ENCODE results near the gene SPECC1. TPM values are rescaled to one million over a fixed set of nuclear protein-coding genes. Genes with fewer than 3 reads are reported as not detected.

The SPECC1 gene
- polyA plus RNA-seq, 1 of the 3 experiments (the other 2 are of a cell fraction): 11.2 TPM

- H3K4me3 ChIP-seq (ENCODE audit: low read depth in 2 of 2, low read length in 1 of 2): no peak overlapping the region
- no peak overlapping the region for H3K4me2 ChIP-seq
- POLR2A ChIA-PET: no interaction called here
- H3K4me1 ChIP-seq (ENCODE audit: control insufficient read depth in 1 of 2, insufficient read depth in 2 of 2, low read depth in 1 of 2, low read length in 1 of 2): peaks cover 0 to 25% of the 10 kb centered on the region in 2 experiments; a peak in 3 of 4 replicates
- no peaks in the 10 kb centered on the region for H4K20me1 ChIP-seq (ENCODE audit: insufficient read depth)
- no peaks in the 10 kb centered on the region for H3K36me3 ChIP-seq (replicated peaks in 1 of 2; ENCODE audit: control insufficient read depth in 1 of 2, insufficient read depth in 2 of 2, low read length in 1 of 2)
- WGBS (ENCODE audit: low lambda C conversion rate): 95% methylated on average over 3 of the region's 3 CpGs
- H3K9me2 ChIP-seq: no peaks in the 10 kb centered on the region
- H2AFZ ChIP-seq (ENCODE audit: low read depth): no peak overlapping the region
- H3K9me3 ChIP-seq: no peaks in the 10 kb centered on the region
- H3K27ac ChIP-seq (ENCODE audit: low read depth in 2 of 2, low read length in 1 of 2): no peak overlapping the region
- no peaks in the 10 kb centered on the region for H3K79me2 ChIP-seq (ENCODE audit: insufficient read depth)
- H3K9ac ChIP-seq: no peak overlapping the region
- TF ChIP-seq MAX (IDR thresholded peaks at IDR 0.05; ENCODE audit: low read depth) (no peak), EZH2phosphoT487 (IDR thresholded peaks at IDR 0.05; ENCODE audit: borderline replicate concordance, low read depth) (no peak), SIN3A (IDR thresholded peaks at IDR 0.05; ENCODE audit: borderline replicate concordance, low read depth, low read length) (no peak), RFX5 (IDR thresholded peaks at IDR 0.05; ENCODE audit: low read length) (no peak)
- CTCF ChIA-PET: no interaction called here
- H3F3A ChIP-seq (replicated peaks; ENCODE audit: insufficient read depth): no peaks in the 10 kb centered on the region
- no peak for DNase-seq
- H3K27me3 ChIP-seq (ENCODE audit: insufficient read depth): no peaks in the 10 kb centered on the region
Observed at GRCh38 chr17:20279631-20280030, 270.5 kb downstream of the SPECC1 start.

GRCh38 chr17:20280051-20280450 is 270.9 kb downstream of the SPECC1 start:
- Histone ChIP-seq H3K27ac (ENCODE audit: low read depth in 2 of 2, low read length in 1 of 2) (no peak overlapping the region), H3K9me2 (no peaks in the 10 kb centered on the region), H4K20me1 (ENCODE audit: insufficient read depth) (no peaks in the 10 kb centered on the region), H3K4me1 (ENCODE audit: control insufficient read depth in 1 of 2, insufficient read depth in 2 of 2, low read depth in 1 of 2, low read length in 1 of 2) (peaks cover 0 to 25% of the 10 kb centered on the region in 2 experiments; a peak in 3 of 4 replicates), H3K9me3 (no peaks in the 10 kb centered on the region), H3K4me2 (no peak overlapping the region), H2AFZ (ENCODE audit: low read depth) (no peak overlapping the region), H3K36me3 (replicated peaks in 1 of 2; ENCODE audit: control insufficient read depth in 1 of 2, insufficient read depth in 2 of 2, low read length in 1 of 2) (no peaks in the 10 kb centered on the region), H3K4me3 (ENCODE audit: low read depth in 2 of 2, low read length in 1 of 2) (no peak overlapping the region), H3K79me2 (ENCODE audit: insufficient read depth) (no peaks in the 10 kb centered on the region), H3K27me3 (ENCODE audit: insufficient read depth) (no peaks in the 10 kb centered on the region), H3K9ac (no peak overlapping the region), H3F3A (replicated peaks; ENCODE audit: insufficient read depth) (no peaks in the 10 kb centered on the region)
- ChIA-PET CTCF (no interaction called here), POLR2A (no interaction called here)
- DNase-seq: no peak
- 98% methylated on average over 6 of the region's 6 CpGs for WGBS (ENCODE audit: low lambda C conversion rate)
- TF ChIP-seq MXI1 (IDR thresholded peaks at IDR 0.05; ENCODE audit: low read depth, low read length): no peak
- TF ChIP-seq RAD21 (IDR thresholded peaks at IDR 0.05; ENCODE audit: low read length): no peak
- no peak for TF ChIP-seq POLR2AphosphoS5 (IDR thresholded peaks at IDR 0.05; ENCODE audit: low read depth, low read length)
- no peak for TF ChIP-seq REST (IDR thresholded peaks at IDR 0.05; ENCODE audit: low read depth, low read length)
- no peak for TF ChIP-seq GATA2 (CRISPR knock-in tag; IDR thresholded peaks at IDR 0.05)
- no peak for TF ChIP-seq JUND (IDR thresholded peaks at IDR 0.05)
- no peak for TF ChIP-seq RCOR1 (IDR thresholded peaks at IDR 0.05; ENCODE audit: low read length)
- TF ChIP-seq YY1 (IDR thresholded peaks at IDR 0.05; ENCODE audit: low read depth): no peak
- TF ChIP-seq TCF12 (IDR thresholded peaks at IDR 0.05): no peak
